HepG2 (cell line): ENCODE results near the gene CAND2. TPM values are rescaled to one million over a fixed set of nuclear protein-coding genes. Genes with fewer than 3 reads are reported as not detected.
A peak's percentile ranks its signal among the peaks of the same experiment; 100 is the strongest.

Experiments
- ATAC-seq: fragments of 200-7000 bp; cut with Tn5 transposase; 3 replicates; pipeline ENCODE4 v1.9.1; 2020; ENCODE audit warnings: mild to moderate bottlenecking, moderate library complexity
- BruUV-seq: library from RNA; stranded (reverse); fragments of 400-500 nt; replicated peaks from 2 replicates; lab custom pipeline; 2021; lab: Mats Ljungman, UMichigan
- CTCF ChIA-PET: fragments of 300-600 bp; formaldehyde crosslinking; extraction: SDS; loops from one replicate; lab custom pipeline; 2021; ENCODE audit warnings: low total read pairs, inconsistent platforms, low intra/inter-chr PET ratio; lab: Yijun Ruan, JAX
- POLR2A ChIA-PET: fragments of 350-600 bp; sonication (Branson Sonifier 250); formaldehyde crosslinking; loops from one replicate; lab custom pipeline; 2020; ENCODE audit warnings: antibody characterized with exemption, inconsistent platforms; lab: Yijun Ruan, JAX
- DNase-seq: peaks from one replicate; pipeline ENCODE4 v3.0.0-alpha.2; 2015; ENCODE audit warnings: low spot score
- FAIRE-seq: peaks from 3 replicates; lab custom pipeline; 2011; peaks lifted over from hg19 to GRCh38; lab: Jason Lieb, UNC
- H2AFZ ChIP-seq: one replicate; pipeline ENCODE4 v1.6.1; 2011; ENCODE audit warnings: low read length, inconsistent platforms
- H3K27ac ChIP-seq: fragments of 300-600 bp; 3 replicates; pipeline ENCODE4 v1.8.0; 2011; ENCODE audit warnings: mixed run types, mild to moderate bottlenecking, mixed read lengths, low read length, inconsistent platforms; ENCODE audit not compliant: insufficient read depth; ENCODE audit errors: extremely low read length
- H3K27me3 ChIP-seq, 2 experiments: fragments of 200-600 bp in 1 of 2; 2 replicates in 1 of 2; 3 replicates in 1 of 2; pipeline versions ENCODE4 v1.6.0 to v1.8.0; 2011; ENCODE audit warnings: low read length in 2 of 2, mild to moderate bottlenecking in 2 of 2, moderate library complexity in 2 of 2, inconsistent platforms in 1 of 2; ENCODE audit not compliant: insufficient read depth in 2 of 2, control insufficient read depth in 1 of 2
- H3K36me3 ChIP-seq, 2 experiments: fragments of 200-600 bp in 1 of 2; replicated peaks in 1 of 2; 2 replicates in 1 of 2; 3 replicates in 1 of 2; pipeline versions ENCODE4 v1.5.1 to v1.8.0; 2011; ENCODE audit warnings: low read length in 2 of 2, inconsistent platforms in 1 of 2; ENCODE audit not compliant: insufficient read depth in 2 of 2, control insufficient read depth in 1 of 2
- H3K4me1 ChIP-seq: 2 replicates; pipeline ENCODE4 v1.5.1; 2012; ENCODE audit warnings: low read length, inconsistent platforms; ENCODE audit not compliant: insufficient read depth
- H3K4me2 ChIP-seq: 2 replicates; pipeline ENCODE4 v1.6.0; 2011; ENCODE audit warnings: low read depth, low read length, inconsistent platforms
- H3K4me3 ChIP-seq, 3 experiments: fragments of 200-600 bp in 1 of 3; sonication (generic), shearing (Covaris generic) in 1 of 3; replicated peaks in 1 of 3; 2 replicates each; pipeline ENCODE4 v1.5.1; 2011 to 2016; ENCODE audit warnings: low read length in 3 of 3, inconsistent platforms in 2 of 3, low read depth in 2 of 3, mild to moderate bottlenecking in 2 of 3, control low read depth in 1 of 3, mixed read lengths in 1 of 3; ENCODE audit not compliant: insufficient read depth in 1 of 3
- H3K79me2 ChIP-seq: one replicate; pipeline ENCODE4 v1.6.1; 2011; ENCODE audit warnings: low read length, inconsistent platforms; ENCODE audit not compliant: insufficient read depth
- H3K9ac ChIP-seq: 2 replicates; pipeline ENCODE4 v1.6.0; 2011; ENCODE audit warnings: mild to moderate bottlenecking, low read depth, low read length, inconsistent platforms; ENCODE audit not compliant: insufficient read depth
- H3K9me3 ChIP-seq: 2 replicates; pipeline ENCODE4 v1.5.1; 2012; ENCODE audit warnings: mild to moderate bottlenecking, low read length
- H4K20me1 ChIP-seq: 2 replicates; pipeline ENCODE4 v1.6.0; 2011; ENCODE audit warnings: inconsistent platforms, mild to moderate bottlenecking, low read length, moderate library complexity; ENCODE audit not compliant: insufficient read depth
- AFF4 ChIP-seq: sonication (generic); formaldehyde crosslinking; IDR thresholded peaks from 2 replicates; pipeline ENCODE4 v1.4.0; 2020; ENCODE audit warnings: missing genetic modification reagents
- AKNA ChIP-seq: sonication (generic); formaldehyde crosslinking; IDR thresholded peaks from 2 replicates; pipeline ENCODE4 v1.4.0; 2020; ENCODE audit warnings: missing genetic modification reagents, borderline replicate concordance
- HES4 ChIP-seq: sonication (generic); formaldehyde crosslinking; IDR thresholded peaks from 2 replicates; pipeline ENCODE4 v1.9.0; 2021; ENCODE audit warnings: mild to moderate bottlenecking, missing genetic modification reagents, borderline replicate concordance
- HNRNPL ChIP-seq: fragments of 200-400 bp; formaldehyde crosslinking; IDR thresholded peaks from 2 replicates; pipeline ENCODE4 v1.6.1; 2017; ENCODE audit warnings: mild to moderate bottlenecking, low read depth, low read length
- MAF1 ChIP-seq: sonication (generic); formaldehyde crosslinking; IDR thresholded peaks from 2 replicates; pipeline ENCODE4 v1.5.0; 2020; ENCODE audit warnings: missing genetic modification reagents, borderline replicate concordance
- RFXAP ChIP-seq: sonication (generic); formaldehyde crosslinking; IDR thresholded peaks from 2 replicates; pipeline ENCODE4 v1.4.0; 2020; ENCODE audit warnings: missing genetic modification reagents, borderline replicate concordance
- SKI ChIP-seq: fragments of 450-650 bp; IDR thresholded peaks from one replicate; pipeline ENCODE4 v1.6.1; 2018; ENCODE audit warnings: mild to moderate bottlenecking; ENCODE audit not compliant: partially characterized antibody
- TARDBP ChIP-seq: sonication (generic); formaldehyde crosslinking; IDR thresholded peaks from 2 replicates; pipeline ENCODE4 v1.8.0; 2022; ENCODE audit warnings: mild to moderate bottlenecking, missing genetic modification reagents
- TEF ChIP-seq: sonication (generic); formaldehyde crosslinking; IDR thresholded peaks from 2 replicates; pipeline ENCODE4 v1.5.0; 2020; ENCODE audit warnings: missing genetic modification reagents
- TFDP1 ChIP-seq: IDR thresholded peaks from 2 replicates; pipeline ENCODE4 v1.6.1; 2016; ENCODE audit warnings: missing compliant biosample characterization, missing genetic modification reagents, borderline replicate concordance
- ZNF24 ChIP-seq: fragments of 450-650 bp; IDR thresholded peaks from 2 replicates; pipeline ENCODE4 v1.6.1; 2017; ENCODE audit warnings: antibody characterized with exemption, mild to moderate bottlenecking
- WGBS: methylation state at CpG from one replicate; pipeline ENCODE4 v1.1.6; 2017; ENCODE audit warnings: low lambda C conversion rate; 5-methylcytosine and 5-hydroxymethylcytosine counted together
- in situ Hi-C: cut with HindIII; loops from 2 replicates; pipeline ENCODE4 v1.10.0; 2017; ENCODE audit warnings: low pct_unique_long_range_greater_than_20kb; ENCODE audit not compliant: extremely low pct_ligation_motif_present
- intact Hi-C: fragments of 100-400 bp; cut with micrococcal nuclease; formaldehyde crosslinking; loops from one replicate; pipeline ENCODE4 v1.10.0; 2022; ENCODE audit not compliant: unreplicated experiment
- polyA plus RNA-seq, 8 experiments: library from polyadenylated mRNA; depleted of rRNA in 3 of 8; stranded (reverse) in 7 of 8; unstranded in 1 of 8; fragments of >200 nt; fragmentation: Illumina TruSeq in 4 of 8; extraction: Trizol in 4 of 8; gene quantifications; 2 replicates each; pipeline versions ENCODE4 v1.2.1 to v1.2.3, GENCODE V29; 2011 to 2016; ENCODE audit warnings: low read depth in 4 of 8, missing spikeins in 1 of 8, mixed read lengths in 1 of 8; ENCODE audit not compliant: insufficient read depth in 1 of 8
- total RNA-seq, 5 experiments: library from RNA; depleted of rRNA; stranded (reverse); fragments of >200 nt; fragmentation: Illumina TruSeq; extraction: Trizol; gene quantifications; 2 replicates each; pipeline ENCODE4 v1.2.3, GENCODE V29; 2016; ENCODE audit warnings: low read depth in 1 of 5

The CAND2 gene
- total and polyA plus RNA-seq, 2 of the 13 experiments (the other 11 are each of a cell fraction or from before 2014, with no cell fraction given): 0.01 TPM; not detected in 1

- no peak for TF ChIP-seq TFDP1 (CRISPR knock-in tag)
- TF ChIP-seq HNRNPL: no peak
- no peak for TF ChIP-seq ZNF24
Observed at GRCh38 chr3:12807066-12807465, 10.6 kb downstream of the CAND2 start (continued).

- Histone ChIP-seq H3K36me3 (no peaks in the 10 kb centered on the region), H3K4me1 (peaks cover 29% of the 10 kb centered on the region), H3K4me3 (no peak overlapping the region), H3K9me3 (no peaks in the 10 kb centered on the region), H3K27ac (no peak overlapping the region), H3K9ac (no peak overlapping the region), H3K4me2 (0 out of 2 replicates have a peak overlapping the region, but pooled peaks have one; percentile 10), H3K79me2 (no peaks in the 10 kb centered on the region), H4K20me1 (no peaks in the 10 kb centered on the region), H3K27me3 (peaks cover 0 to 47% of the 10 kb centered on the region in 2 experiments; a peak in 3 of 5 replicates), H2AFZ (no peak overlapping the region)
- in situ Hi-C loops: no loop called here
- 4% methylated on average over 3 of the region's 7 CpGs for WGBS
- intact Hi-C loops: loop anchor here (1.0 kb wide), 1 partner anchor 101 kb away; no protein-coding TSS in a partner anchor
- CTCF ChIA-PET: no interaction called here
- no peak for FAIRE-seq
- no peak for ATAC-seq
- no TSS peak for BruUV-seq
- no peak for DNase-seq
- POLR2A ChIA-PET: interaction anchor here (0.6 kb wide), 1 partner anchor 173 kb away, joined by 6 read pairs; no protein-coding TSS in a partner anchor
- no peak for TF ChIP-seq TEF (CRISPR knock-in tag)
- TF ChIP-seq AFF4 (CRISPR knock-in tag): no peak
- no peak for TF ChIP-seq RFXAP (CRISPR knock-in tag)
- no peak for TF ChIP-seq SKI
- TF ChIP-seq HES4 (CRISPR knock-in tag): no peak
- no peak for TF ChIP-seq MAF1 (CRISPR knock-in tag)
- TF ChIP-seq TARDBP (CRISPR knock-in tag): no peak
- TF ChIP-seq AKNA: no peak
Observed at GRCh38 chr3:12807601-12808359, 11.3 kb downstream of the CAND2 start.
